ENCODE results near the gene ZNRF3.

- TF ChIP-seq CTCF (IDR thresholded peaks at IDR 0.05) (no peak), POLR2A (IDR thresholded peaks at IDR 0.05) (no peak)
These were observed 56.0 kb downstream of the ZNRF3 start for GRCh38 chr22:28939394-28939793.
